ENCODE data around the gene NPAS3.

Gene NPAS3

DNA sequence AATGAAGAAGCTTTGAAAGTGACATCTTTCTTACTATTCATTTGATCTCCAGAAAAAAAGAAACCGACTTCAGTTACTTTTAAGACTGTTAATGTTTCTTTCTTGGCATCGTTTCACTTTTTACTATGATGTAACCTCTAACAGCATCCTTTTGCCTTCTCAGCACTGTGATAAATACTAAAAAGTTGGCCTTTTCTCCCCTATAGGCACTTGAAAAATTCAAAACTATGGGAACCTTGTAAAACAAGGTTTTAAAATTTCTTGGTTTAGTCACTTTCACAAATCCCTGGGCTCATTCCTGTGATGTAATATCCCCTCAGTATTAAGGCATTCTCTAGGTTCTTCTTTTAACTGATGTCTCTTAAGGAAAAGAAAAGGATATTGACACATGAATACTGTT lies 730.4 kb downstream of the NPAS3 start:
- TF ChIP-seq, protein P1, sequence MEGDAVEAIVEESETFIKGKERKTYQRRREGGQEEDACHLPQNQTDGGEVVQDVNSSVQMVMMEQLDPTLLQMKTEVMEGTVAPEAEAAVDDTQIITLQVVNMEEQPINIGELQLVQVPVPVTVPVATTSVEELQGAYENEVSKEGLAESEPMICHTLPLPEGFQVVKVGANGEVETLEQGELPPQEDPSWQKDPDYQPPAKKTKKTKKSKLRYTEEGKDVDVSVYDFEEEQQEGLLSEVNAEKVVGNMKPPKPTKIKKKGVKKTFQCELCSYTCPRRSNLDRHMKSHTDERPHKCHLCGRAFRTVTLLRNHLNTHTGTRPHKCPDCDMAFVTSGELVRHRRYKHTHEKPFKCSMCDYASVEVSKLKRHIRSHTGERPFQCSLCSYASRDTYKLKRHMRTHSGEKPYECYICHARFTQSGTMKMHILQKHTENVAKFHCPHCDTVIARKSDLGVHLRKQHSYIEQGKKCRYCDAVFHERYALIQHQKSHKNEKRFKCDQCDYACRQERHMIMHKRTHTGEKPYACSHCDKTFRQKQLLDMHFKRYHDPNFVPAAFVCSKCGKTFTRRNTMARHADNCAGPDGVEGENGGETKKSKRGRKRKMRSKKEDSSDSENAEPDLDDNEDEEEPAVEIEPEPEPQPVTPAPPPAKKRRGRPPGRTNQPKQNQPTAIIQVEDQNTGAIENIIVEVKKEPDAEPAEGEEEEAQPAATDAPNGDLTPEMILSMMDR (IDR thresholded peaks at IDR 0.05; ENCODE audit: insufficient read depth, low read depth, low read length, missing control alignments) = no peak
- H3K4me3 ChIP-seq (ENCODE audit: low read length) = no peak overlapping the region
- DNase-seq (ENCODE audit: low read depth) = no peak

DNA sequence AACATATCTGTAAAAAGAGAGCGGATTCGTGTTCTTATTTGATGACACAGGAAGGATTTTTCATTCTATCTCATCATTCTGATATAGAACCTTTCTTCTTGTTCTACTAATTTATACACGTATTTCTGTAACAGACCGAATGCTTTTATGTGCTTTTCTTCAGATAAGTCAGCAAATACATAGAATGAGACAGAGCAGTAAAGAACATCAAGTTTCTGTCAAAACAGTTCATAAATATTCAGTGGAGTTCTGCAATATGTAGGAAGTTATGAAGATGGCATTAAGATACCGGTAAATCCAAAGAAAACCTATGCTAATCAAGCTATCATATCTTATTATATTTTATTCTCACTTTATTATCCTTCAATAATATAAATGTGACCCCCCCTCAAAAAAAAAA lies 731.6 kb downstream of the NPAS3 start:
- TF ChIP-seq, protein P1 (IDR thresholded peaks at IDR 0.05; ENCODE audit: insufficient read depth, low read depth, low read length, missing control alignments) = no peak
- DNase-seq (ENCODE audit: low read depth) = no peak
- H3K4me3 ChIP-seq (ENCODE audit: low read length) = no peak overlapping the region

DNA sequence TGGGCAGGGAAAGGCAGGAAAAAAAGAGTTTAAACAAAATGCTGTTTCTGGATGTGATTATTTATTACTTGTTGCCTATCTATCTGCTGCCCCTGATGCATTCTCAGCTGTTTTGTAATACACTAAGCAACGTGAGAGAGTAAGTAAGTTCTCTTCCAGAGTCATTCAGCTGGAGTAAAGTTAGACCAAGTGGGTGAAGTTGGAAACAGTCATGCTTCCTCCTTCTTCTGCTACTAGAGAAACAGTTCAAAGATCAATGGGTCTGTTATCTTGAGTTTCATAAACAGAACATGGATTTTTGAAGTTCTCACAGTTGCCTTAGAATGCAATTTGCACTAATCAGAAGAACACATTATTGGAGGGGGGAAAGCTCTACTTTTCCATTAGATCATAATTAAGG lies 732.9 kb downstream of the NPAS3 start:
- TF ChIP-seq, protein P1 (IDR thresholded peaks at IDR 0.05; ENCODE audit: insufficient read depth, low read depth, low read length, missing control alignments) = no peak
- no peak overlapping the region for H3K4me3 ChIP-seq (ENCODE audit: low read length)
- DNase-seq (ENCODE audit: low read depth) = no peak

DNA sequence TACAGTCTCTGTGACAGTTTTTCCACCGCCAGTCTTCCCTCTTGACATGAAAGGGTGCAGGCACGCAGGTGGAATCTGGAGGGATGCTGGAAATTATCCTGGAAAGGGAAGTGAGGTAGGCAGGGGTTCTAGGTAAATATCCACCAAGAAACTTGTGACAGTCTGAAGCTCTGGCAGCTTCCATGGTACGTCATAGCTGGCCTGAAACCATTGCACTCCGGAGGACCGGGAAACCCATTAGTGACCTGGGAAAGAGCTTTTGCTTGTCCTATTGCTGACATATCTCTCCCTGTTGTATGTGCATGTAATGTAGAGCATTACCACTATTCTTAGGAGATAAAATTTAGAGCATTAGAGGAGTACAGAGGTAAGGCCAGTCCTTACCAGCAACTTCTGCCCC lies 736.2 kb downstream of the NPAS3 start:
- no peak overlapping the region for H3K4me3 ChIP-seq (ENCODE audit: low read length)
- no peak for DNase-seq (ENCODE audit: low read depth)
- TF ChIP-seq, protein P1 (IDR thresholded peaks at IDR 0.05; ENCODE audit: insufficient read depth, low read depth, low read length, missing control alignments) = no peak

DNA sequence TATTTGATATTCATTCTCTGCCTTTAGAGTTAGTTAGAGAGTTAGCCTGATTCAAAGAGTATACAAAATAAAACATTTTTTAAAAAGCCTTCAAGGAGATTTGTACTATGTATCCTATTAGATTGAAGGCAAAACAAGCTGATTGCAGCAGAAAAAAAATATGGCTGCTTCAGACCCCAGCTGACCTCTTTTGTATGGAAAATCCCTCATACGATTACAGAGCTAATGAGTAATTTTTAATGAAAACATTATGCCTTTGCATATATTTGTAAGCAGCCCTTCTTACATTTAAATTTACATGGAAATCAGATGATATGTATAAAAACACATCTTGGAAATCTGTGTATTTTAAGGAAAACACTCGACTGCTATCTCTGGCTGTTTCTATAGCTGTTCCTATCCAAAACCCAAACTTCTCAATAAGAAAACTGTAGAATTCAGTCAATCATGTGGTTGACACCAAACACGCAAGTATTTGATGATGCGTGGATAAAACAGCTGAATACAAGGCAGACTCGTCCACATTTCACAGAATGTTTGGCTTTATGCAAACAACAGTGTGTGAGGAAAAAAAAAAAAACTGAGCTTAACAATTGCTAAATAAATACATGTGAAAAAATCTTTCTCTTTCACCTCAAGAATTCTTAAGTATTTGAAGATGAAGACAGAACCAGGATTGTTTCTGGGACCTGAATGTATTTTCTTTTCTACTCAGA lies 736.9 kb downstream of the NPAS3 start:
- DNase-seq (ENCODE audit: low read depth) = no peak
- TF ChIP-seq, protein P1 (IDR thresholded peaks at IDR 0.05; ENCODE audit: insufficient read depth, low read depth, low read length, missing control alignments) = no peak
- H3K4me3 ChIP-seq (ENCODE audit: low read length) = no peak overlapping the region

DNA sequence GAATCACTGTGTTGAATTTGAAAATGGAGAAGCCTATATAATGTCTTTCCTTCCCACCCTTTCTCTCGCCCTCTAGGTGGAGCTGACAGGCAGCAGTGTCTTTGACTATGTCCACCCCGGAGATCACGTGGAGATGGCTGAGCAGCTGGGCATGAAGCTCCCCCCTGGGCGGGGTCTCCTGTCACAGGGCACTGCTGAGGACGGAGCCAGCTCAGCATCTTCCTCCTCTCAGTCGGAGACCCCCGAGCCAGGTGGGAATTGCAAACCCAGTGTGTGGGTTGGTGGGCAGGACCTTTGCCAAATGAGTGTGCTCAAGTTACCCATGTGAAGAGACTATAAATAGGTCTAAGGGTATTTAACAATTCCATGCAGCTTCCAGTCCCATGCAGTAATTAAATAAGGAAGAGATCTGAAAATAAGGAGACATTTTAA lies 737.5 kb downstream of the NPAS3 start:
- DNase-seq (ENCODE audit: low read depth) = peak; percentile 53
- no peak overlapping the region for H3K4me3 ChIP-seq (ENCODE audit: low read length)
- TF ChIP-seq, protein P1 (IDR thresholded peaks at IDR 0.05; ENCODE audit: insufficient read depth, low read depth, low read length, missing control alignments) = peak; percentile 61

DNA sequence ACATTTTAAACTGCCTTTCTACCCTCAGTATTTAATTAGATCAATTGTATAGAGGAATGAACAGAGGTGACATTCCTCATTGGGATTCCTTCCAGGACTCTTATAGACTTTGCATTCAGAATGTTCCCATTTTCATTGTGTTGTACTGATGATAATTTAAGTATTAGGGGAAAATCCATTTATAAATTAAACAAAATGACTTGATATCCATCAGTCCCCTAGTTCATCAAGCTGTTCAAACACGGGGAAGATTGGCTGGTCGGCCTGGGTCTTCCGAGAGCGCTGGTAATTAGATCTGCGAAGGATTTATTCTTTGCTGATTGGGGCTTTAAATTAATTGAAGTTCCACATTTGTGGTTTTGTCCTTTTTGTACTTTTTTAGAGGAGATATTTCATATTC lies 738.2 kb downstream of the NPAS3 start:
- no peak for DNase-seq (ENCODE audit: low read depth)
- TF ChIP-seq, protein P1 (IDR thresholded peaks at IDR 0.05; ENCODE audit: insufficient read depth, low read depth, low read length, missing control alignments) = no peak
- no peak overlapping the region for H3K4me3 ChIP-seq (ENCODE audit: low read length)

Measured in epithelial cell of esophagus (primary cell).